ENCODE results near the gene HIPK2.

Gene HIPK2

DNA sequence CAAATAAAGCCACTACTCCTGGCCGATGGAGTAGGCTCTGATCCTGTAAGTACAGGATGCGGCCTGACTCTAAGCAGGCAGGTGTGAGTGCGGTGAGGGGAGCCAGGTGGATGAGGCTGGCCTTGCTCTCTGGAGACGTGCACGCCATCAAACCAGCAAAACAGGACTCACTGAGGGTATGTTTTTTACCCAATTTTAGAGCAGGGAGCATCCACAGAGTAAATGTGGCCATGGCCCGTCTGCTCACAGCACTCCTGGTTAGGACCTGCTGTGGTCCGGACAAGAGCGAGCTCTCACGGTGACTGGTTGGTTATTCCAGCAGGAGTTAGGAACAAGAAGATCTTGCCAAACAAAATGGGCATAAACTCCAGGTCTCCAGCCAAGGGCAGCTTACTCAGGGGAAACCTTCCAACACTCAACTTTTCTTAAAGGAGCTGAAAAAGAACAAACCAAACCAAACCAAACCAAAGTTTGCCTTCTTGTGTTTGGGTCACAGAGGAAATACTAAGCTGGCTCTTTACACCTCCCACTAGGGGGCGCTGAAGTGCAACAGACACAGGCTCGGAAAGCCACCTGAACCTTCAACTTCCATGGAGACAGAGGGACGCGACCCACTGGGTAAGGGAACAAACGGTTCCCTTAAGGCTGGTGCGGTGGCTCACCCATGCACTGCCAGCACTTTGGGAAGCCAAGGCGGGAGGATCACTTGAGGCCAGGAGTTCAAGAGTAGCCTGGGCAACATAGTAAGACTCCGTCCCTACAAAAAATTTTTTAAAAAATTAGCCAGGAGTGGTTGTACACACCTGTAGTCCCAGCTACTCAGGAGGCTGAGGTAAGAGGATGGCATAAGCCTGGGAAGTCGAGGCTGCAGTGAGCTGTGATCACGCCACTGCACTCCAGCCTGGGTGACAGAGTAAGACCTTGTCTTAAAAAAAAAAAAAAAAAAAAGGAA, 131.9 kb downstream of the HIPK2 start:
- DNase-seq: peak; percentile 60 to 90

DNA sequence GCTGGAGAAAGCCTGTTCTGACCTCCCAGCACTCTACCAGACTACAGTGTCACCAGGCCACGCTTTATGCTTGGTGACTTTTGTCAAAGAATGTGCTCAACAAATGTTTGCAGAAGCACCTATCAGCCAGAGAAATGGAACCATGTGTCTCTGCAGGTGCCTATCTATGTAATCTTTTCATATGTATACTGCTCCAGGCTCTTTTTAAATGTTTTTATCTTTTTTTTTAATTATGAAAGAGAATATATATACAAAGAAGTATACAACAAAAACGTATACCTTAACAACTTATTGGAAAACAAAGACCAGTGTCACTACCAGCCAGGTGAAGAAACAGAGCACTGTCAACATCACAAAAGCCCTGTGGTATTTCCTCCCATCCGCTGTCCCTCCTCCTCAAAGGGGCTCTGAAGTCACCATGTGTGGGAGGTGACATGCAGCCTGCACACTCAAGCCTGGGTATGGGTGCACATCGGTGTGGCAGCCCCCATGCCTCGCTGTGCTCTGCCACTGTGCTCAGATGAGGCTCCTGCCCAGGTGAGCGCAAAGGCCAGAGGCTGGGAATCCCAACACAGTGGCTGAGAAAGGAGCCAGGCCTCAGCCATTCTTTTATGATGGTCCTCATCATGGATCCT, 133.7 kb downstream of the HIPK2 start:
- no peak for DNase-seq

DNA sequence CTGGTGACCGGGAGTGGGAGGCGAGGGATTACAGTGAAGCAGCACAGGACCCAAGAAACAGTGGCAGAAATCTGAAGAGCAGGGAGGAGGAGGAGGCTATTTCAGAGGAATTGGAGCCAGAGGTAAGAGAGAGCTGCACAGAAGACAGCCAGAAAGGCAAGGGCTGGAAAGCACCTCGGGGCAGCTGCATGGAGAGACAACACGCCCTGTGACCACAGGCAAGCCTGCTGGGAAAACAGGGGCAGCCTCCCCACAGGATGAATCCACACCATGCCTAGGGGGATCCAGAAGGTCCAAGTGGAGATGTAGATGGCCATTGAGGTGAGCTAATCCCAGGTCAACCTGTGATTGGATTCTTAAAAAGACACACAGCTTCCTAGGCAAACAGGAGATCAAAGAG, 135.5 kb downstream of the HIPK2 start:
- no peak for DNase-seq

DNA sequence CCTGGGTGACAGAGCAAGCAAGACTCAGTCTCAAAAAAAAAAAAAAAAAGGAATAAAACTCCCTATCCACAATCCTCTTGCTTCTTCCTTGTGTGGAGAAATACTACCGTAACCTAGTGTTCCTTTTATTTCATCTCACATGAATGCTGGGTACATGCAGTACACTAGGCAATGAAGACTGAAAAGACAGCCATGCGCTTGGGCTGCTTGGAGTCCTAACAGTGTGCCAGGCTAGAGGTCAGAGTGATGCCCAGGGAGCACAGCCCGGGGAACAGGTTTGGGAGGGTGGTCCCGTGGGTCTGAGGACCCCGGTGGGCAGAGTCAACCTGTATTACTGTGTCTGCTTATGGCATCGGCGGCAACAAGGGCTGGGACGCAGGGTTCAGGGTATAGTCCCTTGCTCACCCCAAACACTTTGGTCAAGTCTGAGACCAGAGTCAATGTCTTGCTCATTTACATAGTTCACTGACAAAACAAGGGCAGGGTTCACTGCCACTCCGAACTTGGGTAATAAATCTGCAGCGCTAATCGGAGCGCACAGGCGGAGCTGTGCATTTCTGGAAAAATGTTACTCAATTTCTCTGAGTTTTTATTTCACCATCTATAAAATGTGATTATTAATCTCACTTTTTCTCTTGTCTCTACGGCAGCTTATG, 136.3 kb downstream of the HIPK2 start:
- DNase-seq: peak; percentile 41 to 45

DNA sequence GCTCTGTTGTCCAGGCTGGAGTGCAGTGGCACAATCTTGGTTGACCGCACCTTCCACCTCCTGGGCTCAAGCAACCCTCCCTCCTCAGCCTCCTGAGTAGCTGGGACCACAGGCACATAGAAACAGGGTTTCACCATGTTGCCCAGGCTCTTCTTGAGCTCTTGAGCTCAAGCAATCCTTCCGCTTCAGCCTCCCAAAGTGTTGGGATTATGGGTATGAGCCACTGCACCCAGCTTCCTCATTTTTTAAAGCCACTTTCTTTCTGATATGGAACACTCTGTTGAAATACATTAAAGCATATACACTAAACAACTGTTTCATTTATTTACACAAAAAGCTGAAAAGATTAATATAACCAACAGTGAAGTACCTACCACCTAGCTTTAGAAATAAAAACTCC, 137.1 kb downstream of the HIPK2 start:
- DNase-seq: peak; percentile 53 to 61

DNA sequence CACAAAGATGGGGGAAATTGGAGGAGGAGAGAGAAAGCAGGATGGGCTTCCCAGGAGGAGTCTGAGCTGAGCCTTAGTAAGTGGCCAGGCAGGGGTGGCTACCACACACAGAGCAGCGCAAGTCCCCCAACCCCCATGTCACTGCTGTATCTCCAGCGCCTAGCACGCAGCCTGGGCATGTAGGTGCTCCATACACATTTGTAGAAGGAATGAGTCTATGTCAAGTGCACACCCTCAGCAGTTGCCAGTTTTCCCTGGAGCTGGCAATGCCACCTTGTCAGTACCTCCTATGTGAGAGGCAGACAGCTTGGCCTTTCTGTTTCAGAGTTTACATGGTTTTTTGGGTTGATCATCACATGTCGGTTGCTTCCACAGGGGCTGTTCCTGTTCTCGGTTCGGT, 138.2 kb downstream of the HIPK2 start:
- no peak for DNase-seq

DNA sequence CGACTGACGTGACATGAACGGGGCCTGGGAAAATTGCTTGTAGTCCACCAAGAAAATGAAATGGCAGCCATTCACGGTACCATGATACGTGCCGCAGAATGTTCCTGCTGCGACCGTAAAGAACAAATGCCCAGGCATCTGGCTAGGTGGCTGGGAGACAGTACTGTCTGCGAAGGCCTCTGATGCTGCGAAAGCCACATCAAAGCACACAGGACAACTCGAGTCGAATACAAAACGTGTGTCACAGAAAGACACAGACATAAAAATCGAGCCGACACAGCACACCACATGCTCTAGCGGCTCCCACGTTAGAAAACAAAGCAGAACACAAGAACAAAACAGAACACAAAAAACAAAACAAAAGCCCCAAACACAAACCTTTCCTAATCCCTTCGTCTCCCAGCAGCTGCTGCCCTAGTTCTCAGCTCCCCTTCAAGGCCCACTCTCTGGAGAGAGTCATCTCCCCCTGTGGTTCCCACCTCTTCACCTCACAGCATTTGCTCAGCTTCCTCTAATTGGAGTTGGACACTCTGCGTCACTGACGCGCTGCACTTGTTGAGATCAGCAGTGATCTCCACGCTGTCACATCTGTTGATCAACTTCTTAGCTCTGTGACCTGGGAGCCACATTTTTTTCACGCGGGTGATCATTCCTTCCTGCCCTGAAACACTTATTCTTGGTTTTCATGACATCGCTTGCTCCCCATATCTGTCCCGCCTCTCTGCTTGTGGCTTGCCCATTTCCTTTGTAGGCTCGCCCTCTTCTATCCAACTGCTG, 142.1 kb downstream of the HIPK2 start:
- peak in 1 of 2 donors; percentile 57 for DNase-seq

DNA sequence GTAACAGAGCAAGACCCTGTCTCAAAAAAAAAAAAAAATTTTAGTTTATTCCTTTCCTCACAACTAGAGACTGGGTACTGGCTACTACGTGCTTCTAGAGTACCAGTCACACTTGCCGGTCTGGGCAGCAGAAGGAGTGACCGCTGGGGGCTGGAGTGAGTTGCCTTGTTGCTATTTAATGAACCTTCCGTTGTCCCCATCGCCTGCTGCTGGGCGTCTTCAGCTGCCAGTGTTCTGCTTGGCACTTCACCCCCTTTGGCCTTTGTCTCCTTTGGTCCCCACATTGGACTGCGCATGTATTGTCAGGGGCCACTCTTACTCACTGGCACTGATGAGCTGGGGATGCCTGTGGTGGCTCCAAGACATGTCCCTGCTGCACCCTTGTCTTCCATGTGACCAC, 143.7 kb downstream of the HIPK2 start:
- no peak for DNase-seq

DNA sequence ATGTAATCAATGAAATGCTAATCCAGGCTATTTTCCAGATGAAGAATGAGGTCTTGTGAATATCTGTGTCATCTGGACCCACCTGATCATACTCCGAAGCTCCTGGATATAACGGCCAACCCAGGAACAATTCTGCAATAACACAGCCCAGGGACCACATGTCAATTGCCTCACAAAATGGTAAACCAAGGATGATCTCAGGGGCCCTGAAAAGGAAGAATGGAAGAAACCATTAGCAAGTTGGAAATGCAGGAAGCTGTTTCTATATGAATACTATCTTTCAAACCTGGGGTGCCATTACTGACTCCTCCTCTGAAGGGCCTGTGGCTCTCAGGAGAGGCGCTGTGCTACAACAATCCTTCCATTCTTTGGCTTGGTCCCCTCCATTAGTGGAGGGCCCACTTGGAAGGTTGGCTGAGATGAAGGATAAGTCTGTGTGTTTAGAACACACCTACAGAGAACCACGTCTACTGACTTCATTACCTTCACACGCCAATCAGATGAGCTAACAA, 146.2 kb downstream of the HIPK2 start:
- no peak for DNase-seq

DNA sequence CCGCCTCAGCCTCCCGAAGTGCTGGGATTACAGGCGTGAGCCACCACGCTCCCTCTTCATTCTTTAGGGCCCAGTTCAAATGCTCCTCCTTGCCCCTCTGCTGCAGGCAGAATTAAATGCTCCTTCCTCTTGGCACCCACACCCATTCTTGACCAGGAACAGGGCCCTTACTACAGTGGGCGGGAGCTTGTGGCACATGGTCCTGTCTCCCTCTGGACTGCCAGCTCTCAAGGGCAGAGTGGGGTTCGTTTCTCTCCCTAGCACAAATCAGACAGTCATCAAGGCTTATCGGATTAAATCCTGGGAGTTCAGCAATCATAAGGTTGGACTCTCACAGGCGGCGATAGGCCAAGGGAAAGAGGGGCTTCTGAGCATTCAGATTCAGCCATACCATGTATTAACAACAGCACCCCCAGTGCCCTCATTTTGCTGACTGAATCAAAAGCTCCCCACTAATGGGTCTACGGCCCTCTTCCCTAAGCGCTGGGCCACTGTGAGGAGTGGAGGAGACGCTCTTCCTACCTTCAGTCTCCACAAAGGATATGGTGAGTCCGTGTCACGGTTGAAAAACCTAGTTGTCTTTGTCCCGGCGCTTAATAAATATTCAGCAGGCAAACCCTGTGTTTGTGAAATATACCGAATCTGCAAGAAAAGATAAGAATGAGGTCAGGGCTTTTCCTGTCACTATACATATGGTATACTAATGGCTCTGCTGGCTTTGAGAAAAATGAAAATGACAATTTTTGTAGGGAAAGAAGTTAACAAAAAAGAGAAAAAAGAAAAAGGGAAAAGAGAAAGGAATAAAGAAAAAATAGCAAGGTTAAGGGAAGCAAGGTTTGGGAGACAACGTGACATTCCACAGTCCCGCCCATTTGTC, 146.9 kb downstream of the HIPK2 start:
- peak in 1 of 2 donors; percentile 34 for DNase-seq

DNA sequence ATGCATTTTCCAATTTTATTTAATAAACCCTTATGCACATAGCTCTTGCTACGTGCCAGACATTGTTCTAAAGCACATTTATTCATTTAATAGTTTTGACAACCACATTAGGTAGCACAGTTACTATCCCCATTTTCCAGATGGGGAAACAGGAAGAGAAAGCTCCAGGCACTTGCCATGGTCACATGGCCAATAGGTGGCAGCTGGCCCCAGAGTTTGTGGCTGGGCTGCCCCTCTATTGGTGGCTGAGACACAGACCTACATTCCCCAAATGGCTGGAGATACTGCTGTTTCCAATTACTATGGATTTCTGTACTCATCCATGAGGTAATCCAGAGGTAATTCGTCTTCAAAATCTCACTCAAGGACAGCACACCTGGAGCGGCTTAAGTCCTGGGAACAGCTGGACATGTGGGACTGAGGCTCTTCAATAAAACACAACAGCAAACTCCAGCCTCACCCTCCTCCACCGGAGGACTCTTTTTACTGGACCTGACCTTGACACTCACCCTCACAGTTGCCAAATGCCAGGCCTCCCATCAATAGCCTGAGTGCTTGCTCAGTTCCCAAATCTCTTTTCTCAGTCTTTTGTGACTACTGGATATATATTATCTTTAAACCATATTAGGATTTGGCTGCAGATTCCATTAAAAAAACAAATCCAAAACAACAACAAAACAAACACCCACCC, 148.3 kb downstream of the HIPK2 start:
- no peak for DNase-seq

DNA sequence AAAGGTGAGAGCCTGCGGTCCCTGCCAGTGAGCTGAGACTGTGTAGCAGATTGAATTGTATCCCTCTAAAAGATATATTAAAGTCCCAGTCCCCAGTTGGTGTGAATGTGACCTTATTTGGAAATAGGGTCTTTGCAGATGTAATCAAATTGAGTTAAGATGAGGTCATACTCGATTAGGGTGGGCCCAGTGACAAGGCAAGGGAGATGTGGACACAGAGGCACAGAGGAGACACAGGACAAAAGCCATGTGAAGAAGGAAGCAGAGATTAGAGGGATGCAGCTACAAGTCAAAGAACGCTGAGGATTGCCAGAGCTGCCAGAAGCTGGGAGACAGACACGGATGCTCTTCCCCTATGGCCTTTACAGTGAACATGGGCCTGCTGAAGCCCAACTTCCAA, 150.0 kb downstream of the HIPK2 start:
- no peak for DNase-seq

DNA sequence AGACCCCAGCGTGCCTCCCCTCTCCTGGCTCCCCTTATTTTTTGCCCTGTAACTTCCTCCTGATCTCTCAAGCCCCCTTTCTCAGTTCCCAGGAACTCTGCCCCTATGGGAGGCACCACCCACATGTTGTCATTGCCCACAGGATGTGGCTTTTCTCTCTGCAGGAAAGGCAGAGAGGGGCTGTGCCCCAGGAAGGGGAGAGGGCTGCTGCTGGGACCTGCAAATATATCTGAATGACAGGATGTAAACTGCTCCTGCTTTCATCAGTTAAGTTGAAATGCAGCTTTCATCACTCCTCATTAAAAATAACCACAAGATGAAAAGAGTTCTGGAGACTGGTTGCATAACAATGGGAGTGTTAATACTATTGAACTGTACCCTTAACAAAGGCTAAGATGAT, 151.0 kb downstream of the HIPK2 start:
- no peak for DNase-seq

DNA sequence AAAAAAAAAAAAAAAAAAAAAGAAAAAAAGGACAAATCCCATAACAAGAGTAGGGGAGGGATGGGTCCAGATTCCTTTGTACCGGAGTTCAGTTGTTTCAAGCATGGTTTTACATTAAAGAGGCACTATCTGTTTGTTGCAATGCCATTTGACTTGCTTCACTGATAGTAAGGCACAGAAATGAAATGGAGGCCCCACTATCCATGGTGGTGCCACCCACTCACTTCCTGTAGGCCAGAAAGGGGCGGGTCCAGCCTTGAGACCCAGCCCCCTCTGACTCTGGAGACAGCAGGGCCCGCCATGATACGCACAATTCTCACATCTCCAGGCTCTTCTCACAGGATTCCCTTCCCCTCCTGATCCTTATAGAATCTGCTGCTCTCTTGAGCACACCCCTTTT, 154.3 kb downstream of the HIPK2 start:
- no peak for DNase-seq

DNA sequence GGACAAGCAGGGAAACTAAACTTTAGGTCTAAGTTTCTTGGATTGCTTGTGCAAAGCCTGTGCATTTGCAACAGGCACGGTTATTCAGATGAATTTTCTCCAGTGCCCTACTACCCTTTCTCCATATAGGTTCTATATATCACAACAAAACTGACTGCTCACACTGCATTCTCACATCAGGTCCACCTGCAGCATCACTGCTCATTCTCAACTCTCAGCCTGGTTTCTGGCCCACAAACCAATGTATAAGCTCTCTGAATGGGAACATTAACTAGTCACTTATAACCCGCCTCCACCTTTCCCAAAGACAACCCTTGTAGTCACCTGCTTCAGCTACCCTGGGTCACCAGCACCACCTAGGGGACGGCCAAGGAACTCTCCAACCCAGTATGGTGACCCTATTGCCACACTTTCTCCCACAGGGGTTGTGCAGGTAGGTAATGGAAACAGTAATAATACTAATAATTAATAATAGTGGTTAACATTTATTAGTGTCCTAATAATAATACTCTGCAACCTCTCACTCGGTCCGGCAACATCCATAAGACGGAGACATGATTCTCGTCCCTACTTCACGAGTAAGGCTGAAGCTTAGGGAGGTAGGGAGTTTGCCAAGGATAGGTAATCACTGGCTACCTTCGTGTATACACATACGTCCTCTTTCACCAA, 157.0 kb downstream of the HIPK2 start:
- DNase-seq: peak in 1 of 2 donors; percentile 24

DNA sequence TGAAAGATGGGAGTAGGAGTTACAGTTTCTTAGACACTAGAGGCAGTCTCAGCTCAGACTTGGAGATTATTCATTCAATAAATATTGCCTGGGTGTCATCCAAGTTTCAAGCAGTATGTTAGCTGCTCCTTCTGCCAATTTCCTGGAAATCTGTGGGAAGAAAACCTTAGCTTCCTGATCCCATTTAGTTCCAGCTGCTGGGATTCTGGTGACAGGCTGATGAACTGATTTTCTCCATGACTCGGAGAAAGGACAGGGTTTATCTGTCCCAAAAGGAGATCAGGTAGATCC, 158.5 kb downstream of the HIPK2 start:
- DNase-seq: no peak

DNA sequence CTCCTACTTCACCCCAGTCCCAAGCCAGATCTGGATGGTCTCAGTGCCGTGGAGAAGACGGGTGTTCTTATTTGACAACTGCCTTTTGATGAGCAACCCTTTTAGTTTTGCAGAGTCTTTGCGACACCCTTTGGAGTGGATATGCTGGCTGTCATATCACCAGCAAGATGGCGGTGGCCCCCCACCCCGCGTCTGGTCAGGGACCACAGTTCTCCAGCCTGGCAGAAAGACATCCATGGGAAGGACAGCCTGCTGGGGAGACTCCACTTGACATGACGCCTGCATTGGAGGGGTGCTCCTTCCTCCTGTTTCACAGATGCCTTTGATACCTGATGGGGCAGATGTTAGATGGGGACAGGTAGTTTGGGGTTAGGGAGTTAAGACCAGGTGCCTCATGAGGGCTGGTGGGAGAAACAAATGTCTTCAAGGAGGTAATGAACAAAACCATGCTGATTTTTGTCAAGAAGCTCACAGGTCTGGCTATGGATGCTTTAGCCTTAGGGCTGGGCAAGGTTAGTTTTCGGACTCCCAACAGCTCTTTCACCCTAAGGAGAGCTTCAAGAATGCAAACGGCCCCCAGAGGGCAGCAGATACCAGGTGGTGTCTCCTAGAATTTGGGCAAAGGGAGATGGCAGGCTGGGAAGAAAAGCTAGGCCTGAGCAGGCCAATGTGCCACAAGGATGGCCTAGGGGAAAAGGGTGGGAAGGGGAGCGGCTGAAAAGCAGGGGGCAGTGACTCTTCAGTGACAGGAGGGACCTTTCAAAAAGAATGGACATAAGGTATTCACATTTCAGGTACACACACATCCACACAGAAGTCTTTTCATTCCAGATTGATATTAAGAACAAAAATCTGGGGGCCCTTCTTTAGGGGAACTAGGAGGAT, 159.1 kb downstream of the HIPK2 start:
- peak in 1 of 2 donors; percentile 51 for DNase-seq

DNA sequence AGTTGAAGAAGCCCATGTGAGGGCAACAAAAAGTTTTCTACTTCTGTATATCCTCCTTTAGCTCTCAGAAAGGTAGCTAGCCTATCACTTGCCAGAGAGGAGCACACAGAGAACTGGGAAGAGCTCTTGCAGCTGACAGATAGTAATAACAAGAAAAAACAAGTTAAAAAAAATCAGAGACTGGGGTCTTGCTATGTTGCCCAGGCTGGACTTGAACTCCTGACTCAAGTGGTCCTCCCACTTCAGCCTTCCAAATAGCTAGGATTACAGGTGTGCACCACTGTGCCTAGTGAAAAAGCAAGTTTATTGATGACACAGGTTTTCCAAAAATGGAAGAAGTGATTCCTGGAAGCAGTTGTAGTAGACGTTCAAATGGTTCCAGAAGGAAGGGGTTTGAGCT, 160.7 kb downstream of the HIPK2 start:
- no peak for DNase-seq

DNA sequence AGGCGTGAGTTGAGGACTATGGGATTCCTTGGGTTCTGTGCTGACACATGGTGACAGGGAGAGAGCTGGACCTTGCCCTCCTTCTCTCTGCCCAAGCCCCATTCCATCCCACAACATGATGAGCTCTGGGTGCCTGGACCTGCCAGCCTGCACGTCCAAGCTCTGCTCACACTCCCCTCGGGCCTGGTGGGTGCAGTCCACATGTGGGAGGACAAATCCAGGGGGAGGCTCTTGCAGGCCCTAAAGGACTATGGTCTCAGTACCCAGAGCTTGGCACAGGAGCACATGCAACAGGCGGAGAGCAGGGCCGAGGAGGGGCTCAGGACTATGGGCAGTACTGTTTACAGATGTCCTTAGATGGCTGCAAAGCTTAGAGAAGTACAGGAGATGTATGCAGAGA, 162.9 kb downstream of the HIPK2 start:
- no peak for DNase-seq

DNA sequence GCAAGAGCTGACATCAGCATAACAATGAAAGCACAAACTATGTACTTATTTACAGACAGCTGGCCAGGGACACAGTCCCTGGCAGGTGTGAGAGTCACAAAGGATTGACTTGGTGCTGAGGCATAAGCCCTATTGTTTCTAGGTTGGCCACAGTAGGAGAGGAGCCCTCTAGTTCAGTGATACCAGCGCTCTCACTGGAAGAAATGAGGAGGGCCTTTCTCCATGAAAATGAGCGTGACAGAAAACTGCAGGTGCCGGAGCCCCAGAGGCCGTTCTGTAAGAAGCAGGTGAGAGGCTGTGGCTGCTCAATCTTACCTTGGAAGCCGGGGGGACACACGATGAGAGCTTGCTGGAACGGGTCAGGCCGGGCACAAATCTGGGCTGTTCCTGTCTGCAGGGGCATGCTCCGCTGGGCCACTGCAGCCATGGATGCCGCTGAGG, 163.8 kb downstream of the HIPK2 start:
- no peak for DNase-seq
